Measurements from ENCODE around the gene GAST.
"Not testable (repeated sequence)": the region's sequence is repeated elsewhere in the genome, so short reads cannot be mapped to it uniquely, and the experiment has no call there.

GAST gene

DNA sequence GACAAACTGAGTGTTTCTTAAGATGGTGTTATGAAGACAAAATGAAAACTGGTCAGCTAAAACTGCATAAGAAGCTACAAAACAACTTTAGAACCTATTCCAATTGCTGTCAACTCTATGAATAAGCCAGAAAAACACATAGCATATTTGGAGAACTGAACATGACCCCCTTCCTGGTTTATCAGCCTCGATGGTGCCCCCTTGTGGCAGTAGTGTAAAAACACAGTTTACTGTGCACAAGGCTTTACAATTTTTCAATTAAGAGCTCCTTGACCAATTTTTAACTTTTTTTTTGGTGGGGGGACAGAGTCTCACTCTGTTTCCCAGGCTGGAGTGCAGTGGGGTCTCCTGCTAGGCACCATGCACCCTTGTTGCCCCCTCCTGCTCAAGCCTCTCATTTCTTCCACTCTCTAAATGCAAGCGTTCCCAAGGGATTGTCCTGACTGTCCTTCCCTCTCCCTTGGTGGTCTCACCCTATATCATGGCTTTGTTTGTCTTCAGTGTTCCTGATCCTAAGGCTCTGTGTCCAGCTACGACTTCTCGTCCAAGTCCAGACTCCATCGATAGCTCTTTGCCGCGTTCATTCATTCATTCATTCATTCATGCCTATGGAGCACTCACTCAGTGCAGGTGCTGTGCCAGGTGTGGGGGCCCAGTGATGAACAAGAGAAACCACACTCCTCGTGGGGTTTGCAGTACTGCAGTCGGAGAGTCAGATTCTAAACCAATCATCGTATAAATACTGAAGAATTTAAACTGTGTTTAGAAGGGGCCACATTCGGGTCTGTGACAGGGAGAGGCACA is 16.0 kb upstream of the GAST start:
- no peak overlapping the region for H3K9ac ChIP-seq (ENCODE audit: low read length)
- no peak overlapping the region for H3K27ac ChIP-seq (ENCODE audit: low read depth, low read length)

GRCh38 chr17:41697122-41697962 is 14.8 kb upstream of the GAST start:
- Histone ChIP-seq H3K36me3 (ENCODE audit: insufficient read depth, low read length) (peaks cover 29% of the 10 kb centered on the region), H3K9me3 (ENCODE audit: low read length) (no peaks in the 10 kb centered on the region), H3K4me3 (ENCODE audit: low read depth in 1 of 2, low read length in 2 of 2) (no peak overlapping the region), H3K9ac (ENCODE audit: low read length) (no peak overlapping the region), H3K27ac (ENCODE audit: low read depth, low read length) (no peak overlapping the region), H3K4me1 (ENCODE audit: insufficient read depth, low read length) (peaks cover 15% of the 10 kb centered on the region), H3K27me3 (ENCODE audit: control insufficient read depth in 1 of 2, insufficient read depth in 2 of 2, low read length in 2 of 2) (no peaks in the 10 kb centered on the region)

More for the DNA sequence above, 16.0 kb upstream of the GAST start:
- Histone ChIP-seq H3K9me3 (ENCODE audit: low read length) (no peaks in the 10 kb centered on the region), H3K27me3 (ENCODE audit: control insufficient read depth in 1 of 2, insufficient read depth in 2 of 2, low read length in 2 of 2) (no peaks in the 10 kb centered on the region), H3K4me1 (ENCODE audit: insufficient read depth, low read length) (peaks cover 22% of the 10 kb centered on the region), H3K36me3 (ENCODE audit: insufficient read depth, low read length) (peaks cover 41% of the 10 kb centered on the region), H3K4me3 (ENCODE audit: low read depth in 1 of 2, low read length in 2 of 2) (no peak overlapping the region)

- not testable (repeated sequence) for H3K36me3 ChIP-seq (ENCODE audit: insufficient read depth, low read length); H3K9ac ChIP-seq (ENCODE audit: low read length); H3K4me3 ChIP-seq (ENCODE audit: low read depth in 1 of 2, low read length in 2 of 2); H3K27me3 ChIP-seq (ENCODE audit: control insufficient read depth in 1 of 2, insufficient read depth in 2 of 2, low read length in 2 of 2); H3K27ac ChIP-seq (ENCODE audit: low read depth, low read length); H3K9me3 ChIP-seq (ENCODE audit: low read length)
- H3K4me1 ChIP-seq (ENCODE audit: insufficient read depth, low read length): peaks cover 15% of the 10 kb centered on the region
Observed at GRCh38 chr17:41700843-41701242, 11.3 kb upstream of the GAST start.

DNA sequence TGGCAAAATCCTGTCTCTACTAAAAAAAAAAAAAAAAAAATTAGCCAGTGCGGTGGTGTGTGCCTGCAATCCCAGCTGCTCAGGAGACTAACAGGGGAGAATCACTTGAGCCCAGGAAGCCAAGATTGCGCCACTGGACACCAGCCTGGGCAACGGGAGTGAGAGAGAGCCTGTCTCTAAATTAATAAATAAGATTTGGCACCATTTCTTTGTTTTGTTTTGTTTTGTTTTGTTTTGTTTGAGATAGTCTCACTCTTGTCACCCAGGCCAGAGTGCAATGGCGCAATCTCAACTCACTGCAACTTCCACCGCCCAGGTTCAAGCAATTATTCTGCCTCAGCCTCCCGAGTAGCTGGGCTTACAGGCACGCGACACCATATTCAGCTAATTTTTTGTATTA is 9.4 kb upstream of the GAST start:
- Histone ChIP-seq H3K27ac (ENCODE audit: low read depth, low read length) (no peak overlapping the region), H3K4me1 (ENCODE audit: insufficient read depth, low read length) (no peaks in the 10 kb centered on the region), H3K9ac (ENCODE audit: low read length) (no peak overlapping the region), H3K9me3 (ENCODE audit: low read length) (no peaks in the 10 kb centered on the region), H3K4me3 (ENCODE audit: low read depth in 1 of 2, low read length in 2 of 2) (no peak overlapping the region), H3K27me3 (ENCODE audit: control insufficient read depth in 1 of 2, insufficient read depth in 2 of 2, low read length in 2 of 2) (no peaks in the 10 kb centered on the region), H3K36me3 (ENCODE audit: insufficient read depth, low read length) (no peaks in the 10 kb centered on the region)

- no peaks in the 10 kb centered on the region for H3K9me3 ChIP-seq (ENCODE audit: low read length)
- H3K4me3 ChIP-seq (ENCODE audit: low read depth in 1 of 2, low read length in 2 of 2): no peak overlapping the region
- no peak overlapping the region for H3K9ac ChIP-seq (ENCODE audit: low read length)
- H3K27ac ChIP-seq (ENCODE audit: low read depth, low read length): no peak overlapping the region
- no peaks in the 10 kb centered on the region for H3K4me1 ChIP-seq (ENCODE audit: insufficient read depth, low read length)
- no peaks in the 10 kb centered on the region for H3K27me3 ChIP-seq (ENCODE audit: control insufficient read depth in 1 of 2, insufficient read depth in 2 of 2, low read length in 2 of 2)
- no peaks in the 10 kb centered on the region for H3K36me3 ChIP-seq (ENCODE audit: insufficient read depth, low read length)
Observed at GRCh38 chr17:41705271-41705991, 6.7 kb upstream of the GAST start.

DNA sequence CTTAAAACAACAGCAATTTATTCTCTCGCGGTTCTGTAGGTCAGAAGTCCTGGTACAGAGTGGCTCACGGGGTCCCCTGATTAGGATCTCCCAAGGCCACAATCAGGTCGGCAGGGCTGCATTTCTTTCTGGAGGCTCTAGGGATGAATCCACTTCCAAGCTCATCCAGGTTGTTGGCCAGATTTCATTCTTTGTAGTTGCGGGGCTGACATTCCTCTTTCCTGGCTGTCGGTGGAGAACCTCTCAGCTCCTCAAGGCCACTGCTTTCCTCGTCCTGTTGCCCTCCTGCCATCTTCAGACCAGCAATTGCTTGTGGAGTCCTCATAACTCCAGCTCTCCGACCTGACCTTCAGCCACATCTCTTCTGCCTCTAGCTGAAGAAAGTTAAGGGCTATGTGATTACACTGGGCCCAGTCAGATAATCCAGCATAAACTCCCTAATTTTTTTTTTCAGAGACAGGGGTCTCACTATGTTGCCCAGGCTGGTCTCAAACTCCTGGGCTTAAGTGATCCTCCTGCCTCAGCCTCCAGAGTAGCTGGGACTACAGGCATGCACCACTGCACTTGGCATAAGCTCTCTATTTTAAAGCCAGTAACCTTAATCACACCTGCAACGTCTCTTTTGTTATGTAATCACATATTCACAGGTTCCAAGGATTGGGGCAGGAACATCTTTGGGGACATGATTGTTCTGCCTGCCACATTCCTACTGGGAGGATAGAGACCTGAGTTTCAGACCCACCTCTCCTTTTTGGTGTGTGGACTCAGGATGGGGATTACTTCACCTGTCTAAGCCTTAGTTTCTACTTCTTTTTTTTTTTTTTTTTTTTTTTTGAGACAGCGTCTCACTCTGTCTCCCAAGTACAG is 4.1 kb upstream of the GAST start:
- Histone ChIP-seq H3K27ac (ENCODE audit: low read depth, low read length) (no peak overlapping the region), H3K27me3 (ENCODE audit: control insufficient read depth in 1 of 2, insufficient read depth in 2 of 2, low read length in 2 of 2) (no peaks in the 10 kb centered on the region), H3K4me3 (ENCODE audit: low read depth in 1 of 2, low read length in 2 of 2) (no peak overlapping the region), H3K9ac (ENCODE audit: low read length) (no peak overlapping the region), H3K36me3 (ENCODE audit: insufficient read depth, low read length) (no peaks in the 10 kb centered on the region), H3K9me3 (ENCODE audit: low read length) (no peaks in the 10 kb centered on the region), H3K4me1 (ENCODE audit: insufficient read depth, low read length) (no peaks in the 10 kb centered on the region)

GRCh38 chr17:41710472-41711090 is 1.6 kb upstream of the GAST start:
- Histone ChIP-seq H3K9me3 (ENCODE audit: low read length) (no peaks in the 10 kb centered on the region), H3K9ac (ENCODE audit: low read length) (no peak overlapping the region), H3K27ac (ENCODE audit: low read depth, low read length) (no peak overlapping the region), H3K27me3 (ENCODE audit: control insufficient read depth in 1 of 2, insufficient read depth in 2 of 2, low read length in 2 of 2) (no peaks in the 10 kb centered on the region), H3K36me3 (ENCODE audit: insufficient read depth, low read length) (no peaks in the 10 kb centered on the region), H3K4me1 (ENCODE audit: insufficient read depth, low read length) (no peaks in the 10 kb centered on the region), H3K4me3 (ENCODE audit: low read depth in 1 of 2, low read length in 2 of 2) (no peak overlapping the region)

DNA sequence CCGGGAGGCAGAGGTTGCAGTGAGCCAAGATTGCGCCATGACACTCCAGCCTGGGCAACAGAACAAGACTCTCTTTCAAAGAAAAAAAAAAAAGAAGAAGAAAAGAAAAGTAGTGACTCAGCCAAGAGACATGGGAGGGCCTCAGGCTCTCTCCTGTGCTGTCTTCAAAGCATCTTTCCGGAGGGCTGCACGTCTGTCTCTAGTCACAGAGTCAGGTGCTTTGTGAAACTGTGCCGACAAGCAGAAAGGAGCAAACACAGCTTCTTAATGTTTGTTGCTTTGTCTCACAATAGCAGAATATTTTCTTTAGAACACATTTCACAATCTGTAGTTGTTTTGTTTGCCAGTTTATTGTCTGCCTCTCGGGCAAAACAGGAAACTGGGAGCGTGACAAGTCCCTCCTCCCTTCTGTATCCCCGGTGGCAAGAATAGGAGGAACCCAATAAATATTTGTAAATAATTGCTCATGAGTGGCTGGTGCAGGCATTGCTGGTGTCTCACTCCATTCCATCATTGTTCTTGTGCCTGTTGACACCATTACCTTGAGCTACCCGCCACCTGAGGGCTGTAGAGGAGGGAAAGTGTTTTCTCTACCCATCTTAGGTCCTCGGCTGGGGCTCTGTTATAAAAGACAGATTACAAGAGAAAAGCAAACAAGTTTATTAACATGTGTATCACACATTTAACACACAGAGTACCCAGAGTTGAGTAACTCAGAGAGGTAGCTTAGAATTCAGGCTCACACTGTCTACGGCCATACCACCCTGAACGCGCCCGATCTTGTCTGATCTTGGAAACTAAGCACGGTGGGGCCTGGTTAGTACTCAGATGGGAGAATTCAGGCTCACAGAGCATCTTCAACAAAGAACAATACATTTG is 5.5 kb downstream of the GAST start:
- H3K9me3 ChIP-seq (ENCODE audit: low read length): no peaks in the 10 kb centered on the region
- H3K36me3 ChIP-seq (ENCODE audit: insufficient read depth, low read length): no peaks in the 10 kb centered on the region
- no peaks in the 10 kb centered on the region for H3K27me3 ChIP-seq (ENCODE audit: control insufficient read depth in 1 of 2, insufficient read depth in 2 of 2, low read length in 2 of 2)
- no peak overlapping the region for H3K27ac ChIP-seq (ENCODE audit: low read depth, low read length)
- H3K9ac ChIP-seq (ENCODE audit: low read length): no peak overlapping the region
- H3K4me1 ChIP-seq (ENCODE audit: insufficient read depth, low read length): no peaks in the 10 kb centered on the region
- no peak overlapping the region for H3K4me3 ChIP-seq (ENCODE audit: low read depth in 1 of 2, low read length in 2 of 2)

DNA sequence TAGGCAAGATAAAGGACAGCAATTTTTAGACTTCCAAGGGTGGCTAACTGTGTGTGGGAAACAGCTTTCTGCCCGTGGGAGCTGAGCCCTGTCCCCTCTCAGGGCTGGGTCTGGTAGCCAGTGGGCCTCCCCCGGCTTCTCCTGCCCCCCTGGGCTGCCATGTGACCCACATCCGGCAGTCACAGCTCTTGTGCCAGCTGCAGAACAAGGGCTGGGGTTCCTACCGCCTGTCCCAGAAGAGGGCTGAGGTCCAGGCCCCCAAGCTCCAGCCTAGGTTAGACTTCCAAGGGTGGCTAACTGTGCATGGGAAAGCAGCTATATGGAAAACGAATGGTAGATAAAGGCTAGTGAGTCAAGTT is 6.1 kb downstream of the GAST start:
- H3K27ac ChIP-seq (ENCODE audit: low read depth, low read length): no peak overlapping the region

GRCh38 chr17:41722231-41722630 is 10.1 kb downstream of the GAST start:
- Histone ChIP-seq H3K27ac (ENCODE audit: low read depth, low read length) (no peak overlapping the region), H3K4me3 (ENCODE audit: low read depth in 1 of 2, low read length in 2 of 2) (no peak overlapping the region), H3K36me3 (ENCODE audit: insufficient read depth, low read length) (no peaks in the 10 kb centered on the region), H3K9ac (ENCODE audit: low read length) (no peak overlapping the region), H3K27me3 (ENCODE audit: control insufficient read depth in 1 of 2, insufficient read depth in 2 of 2, low read length in 2 of 2) (peaks cover 0 to 4% of the 10 kb centered on the region in 2 donors), H3K4me1 (ENCODE audit: insufficient read depth, low read length) (no peaks in the 10 kb centered on the region), H3K9me3 (ENCODE audit: low read length) (no peaks in the 10 kb centered on the region)

More for the DNA sequence above, 6.1 kb downstream of the GAST start:
- H3K27me3 ChIP-seq (ENCODE audit: control insufficient read depth in 1 of 2, insufficient read depth in 2 of 2, low read length in 2 of 2): no peaks in the 10 kb centered on the region
- no peak overlapping the region for H3K4me3 ChIP-seq (ENCODE audit: low read depth in 1 of 2, low read length in 2 of 2)
- H3K9me3 ChIP-seq (ENCODE audit: low read length): no peaks in the 10 kb centered on the region
- H3K9ac ChIP-seq (ENCODE audit: low read length): no peak overlapping the region
- no peaks in the 10 kb centered on the region for H3K4me1 ChIP-seq (ENCODE audit: insufficient read depth, low read length)
- H3K36me3 ChIP-seq (ENCODE audit: insufficient read depth, low read length): no peaks in the 10 kb centered on the region
